Measurements from ENCODE around the gene CHM.
"Not testable (repeated sequence)": the region's sequence is repeated elsewhere in the genome, so short reads cannot be mapped to it uniquely, and the experiment has no call there.

CHM gene

GRCh38 chrX:86023811-86024210 lies 23.5 kb downstream of the CHM start:
- no peak for TF ChIP-seq CTCF (IDR thresholded peaks at IDR 0.05; ENCODE audit: low read depth, low read length, missing control alignments)
- Histone ChIP-seq H3K36me3 (replicated peaks) (no peaks in the 10 kb centered on the region), H3K27me3 (replicated peaks) (no peaks in the 10 kb centered on the region), H3K27ac (no peak overlapping the region), H3K4me3 (ENCODE audit: low read depth, low read length) (no peak overlapping the region)
- in situ Hi-C loops (cut with HindIII; ENCODE audit: low pct_ligation_motif_present, low sequenced_read_pairs), result no loop called here
- DNase-seq, result no peak

GRCh38 chrX:86021652-86022289 lies 25.6 kb downstream of the CHM start:
- no peaks in the 10 kb centered on the region for H3K36me3 ChIP-seq (replicated peaks)
- in situ Hi-C loops (cut with HindIII; ENCODE audit: low pct_ligation_motif_present, low sequenced_read_pairs), result no loop called here
- no peak overlapping the region for H3K4me3 ChIP-seq (ENCODE audit: low read depth, low read length)
- H3K27ac ChIP-seq, result no peak overlapping the region
- no peaks in the 10 kb centered on the region for H3K27me3 ChIP-seq (replicated peaks)
- no peak for TF ChIP-seq CTCF (IDR thresholded peaks at IDR 0.05; ENCODE audit: low read depth, low read length, missing control alignments)
- DNase-seq, result no peak

- in situ Hi-C loops (cut with HindIII; ENCODE audit: low pct_ligation_motif_present, low sequenced_read_pairs), result no loop called here
- no peak for TF ChIP-seq CTCF (IDR thresholded peaks at IDR 0.05; ENCODE audit: low read depth, low read length, missing control alignments)
- no peak overlapping the region for H3K27ac ChIP-seq
- H3K4me3 ChIP-seq (ENCODE audit: low read depth, low read length), result no peak overlapping the region
- no peaks in the 10 kb centered on the region for H3K36me3 ChIP-seq (replicated peaks)
- no peaks in the 10 kb centered on the region for H3K27me3 ChIP-seq (replicated peaks)
- DNase-seq, result no peak
Measured at GRCh38 chrX:86016139-86016538, 31.2 kb downstream of the CHM start.

- H3K27me3 ChIP-seq (replicated peaks); H3K27ac ChIP-seq; H3K36me3 ChIP-seq (replicated peaks); in situ Hi-C loops (cut with HindIII; ENCODE audit: low pct_ligation_motif_present, low sequenced_read_pairs); H3K4me3 ChIP-seq (ENCODE audit: low read depth, low read length); DNase-seq: not testable (repeated sequence)
Measured at GRCh38 chrX:86014959-86015358, 32.4 kb downstream of the CHM start.

- DNase-seq, result no peak
- in situ Hi-C loops (cut with HindIII; ENCODE audit: low pct_ligation_motif_present, low sequenced_read_pairs), result no loop called here
- Histone ChIP-seq H3K36me3 (replicated peaks) (no peaks in the 10 kb centered on the region), H3K4me3 (ENCODE audit: low read depth, low read length) (no peak overlapping the region), H3K27ac (no peak overlapping the region), H3K27me3 (replicated peaks) (no peaks in the 10 kb centered on the region)
- TF ChIP-seq CTCF (IDR thresholded peaks at IDR 0.05; ENCODE audit: low read depth, low read length, missing control alignments), result no peak
Measured at GRCh38 chrX:86014421-86014820, 32.9 kb downstream of the CHM start.

- no peak for TF ChIP-seq CTCF (IDR thresholded peaks at IDR 0.05; ENCODE audit: low read depth, low read length, missing control alignments)
- in situ Hi-C loops (cut with HindIII; ENCODE audit: low pct_ligation_motif_present, low sequenced_read_pairs), result no loop called here
- no peak overlapping the region for H3K27ac ChIP-seq
- no peak overlapping the region for H3K4me3 ChIP-seq (ENCODE audit: low read depth, low read length)
- DNase-seq, result no peak
- no peaks in the 10 kb centered on the region for H3K36me3 ChIP-seq (replicated peaks)
- H3K27me3 ChIP-seq (replicated peaks), result no peaks in the 10 kb centered on the region
Measured at GRCh38 chrX:86013792-86014191, 33.6 kb downstream of the CHM start.

Measured in brain microvascular endothelial cell (primary cell).